ENCODE data around the gene CLIP1. TPM values are rescaled to one million over a fixed set of nuclear protein-coding genes. Genes with fewer than 3 reads are reported as not detected.
"Not testable (repeated sequence)": the region's sequence is repeated elsewhere in the genome, so short reads cannot be mapped to it uniquely, and the experiment has no call there.

The CLIP1 gene
- total RNA-seq, 4 donors from 2014 or later, result 371 to 626 (median 552) TPM

- in situ Hi-C loops (cut with MboI; ENCODE audit: low sequenced_read_pairs in 4 of 4), result no loop called here
- ATAC-seq (no peak), DNase-seq (no peak)
- Histone ChIP-seq H3K4me3 (no peak overlapping the region), H3K9me3 (no peaks in the 10 kb centered on the region), H3K27me3 (no peaks in the 10 kb centered on the region), H3K4me1 (peaks cover 67 to 86% of the 10 kb centered on the region in 2 donors), H3K27ac (peak overlapping the region; percentile 88 to 99 (median 96)), H3K36me3 (peaks cover 0 to 28% of the 10 kb centered on the region in 2 donors)
- intact Hi-C loops (cut with DNase I; ENCODE audit: low total_unique reads), result no loop called here
- no peak for TF ChIP-seq POLR2A (IDR thresholded peaks at IDR 0.05)
- TF ChIP-seq, protein P1, sequence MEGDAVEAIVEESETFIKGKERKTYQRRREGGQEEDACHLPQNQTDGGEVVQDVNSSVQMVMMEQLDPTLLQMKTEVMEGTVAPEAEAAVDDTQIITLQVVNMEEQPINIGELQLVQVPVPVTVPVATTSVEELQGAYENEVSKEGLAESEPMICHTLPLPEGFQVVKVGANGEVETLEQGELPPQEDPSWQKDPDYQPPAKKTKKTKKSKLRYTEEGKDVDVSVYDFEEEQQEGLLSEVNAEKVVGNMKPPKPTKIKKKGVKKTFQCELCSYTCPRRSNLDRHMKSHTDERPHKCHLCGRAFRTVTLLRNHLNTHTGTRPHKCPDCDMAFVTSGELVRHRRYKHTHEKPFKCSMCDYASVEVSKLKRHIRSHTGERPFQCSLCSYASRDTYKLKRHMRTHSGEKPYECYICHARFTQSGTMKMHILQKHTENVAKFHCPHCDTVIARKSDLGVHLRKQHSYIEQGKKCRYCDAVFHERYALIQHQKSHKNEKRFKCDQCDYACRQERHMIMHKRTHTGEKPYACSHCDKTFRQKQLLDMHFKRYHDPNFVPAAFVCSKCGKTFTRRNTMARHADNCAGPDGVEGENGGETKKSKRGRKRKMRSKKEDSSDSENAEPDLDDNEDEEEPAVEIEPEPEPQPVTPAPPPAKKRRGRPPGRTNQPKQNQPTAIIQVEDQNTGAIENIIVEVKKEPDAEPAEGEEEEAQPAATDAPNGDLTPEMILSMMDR (IDR thresholded peaks at IDR 0.05 in 4 of 5, conservative IDR thresholded peaks at IDR 0.05 in 1 of 5), result no peak
Measured at GRCh38 chr12:122371475-122372045, 50.9 kb downstream of the CLIP1 start.

GRCh38 chr12:122368361-122369073 is 54.0 kb downstream of the CLIP1 start:
- ATAC-seq, result peak; percentile 7 to 12

DNA sequence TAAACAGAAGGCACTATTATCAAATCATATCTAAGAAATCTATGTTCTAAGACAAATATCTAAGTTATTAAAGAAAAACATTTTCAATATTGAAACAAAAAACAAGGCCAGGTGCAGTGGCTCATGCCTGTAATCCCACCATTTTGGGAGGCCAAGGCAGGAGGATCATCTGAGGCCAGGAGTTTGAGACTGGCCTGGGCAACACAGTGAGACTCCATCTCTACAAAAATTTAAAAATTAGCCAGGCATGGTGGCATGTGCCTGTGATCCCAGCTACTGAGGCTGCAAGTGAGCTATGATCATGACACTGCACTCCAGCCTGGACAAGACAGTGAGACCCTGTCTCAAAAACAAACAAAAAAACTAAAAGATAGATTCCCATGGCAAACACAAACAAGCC is 54.8 kb downstream of the CLIP1 start:
- in situ Hi-C loops (cut with MboI; ENCODE audit: low sequenced_read_pairs in 4 of 4), result loop anchor here in 1 of 4 donors (10.0 kb wide), 1 partner anchor 47 kb away; no protein-coding TSS in a partner anchor
- ATAC-seq, H3K4me3 ChIP-seq, DNase-seq, H3K27me3 ChIP-seq, H3K9me3 ChIP-seq: not testable (repeated sequence)
- intact Hi-C loops (cut with DNase I; ENCODE audit: low total_unique reads), result loop anchor here (2.0 kb wide), 1 partner anchor 33 kb away; no protein-coding TSS in a partner anchor
- Histone ChIP-seq H3K4me1 (peaks cover 79 to 94% of the 10 kb centered on the region in 2 donors), H3K27ac (peak overlapping the region; percentile 88 to 99 (median 96)), H3K36me3 (peaks cover 0 to 21% of the 10 kb centered on the region in 2 donors)

More at GRCh38 chr12:122368361-122369073, 54.0 kb downstream of the CLIP1 start:
- H3K27ac ChIP-seq, result peak overlapping the region; percentile 88 to 99 (median 96)
- intact Hi-C loops (cut with DNase I; ENCODE audit: low total_unique reads), result no loop called here
- peaks cover 0 to 18% of the 10 kb centered on the region in 2 donors for H3K36me3 ChIP-seq
- no peaks in the 10 kb centered on the region for H3K9me3 ChIP-seq
- no peaks in the 10 kb centered on the region for H3K27me3 ChIP-seq
- H3K4me1 ChIP-seq, result peaks cover 74 to 91% of the 10 kb centered on the region in 2 donors
- H3K4me3 ChIP-seq, result peak overlapping the region in 2 of 4 donors; percentile 11
- in situ Hi-C loops (cut with MboI; ENCODE audit: low sequenced_read_pairs in 4 of 4), result loop anchor here in 1 of 4 donors (10.0 kb wide), 1 partner anchor 46 kb away; no protein-coding TSS in a partner anchor
- TF ChIP-seq, protein P1 (IDR thresholded peaks at IDR 0.05 in 4 of 5, conservative IDR thresholded peaks at IDR 0.05 in 1 of 5), result no peak
- peak; percentile 12 to 15 for TF ChIP-seq POLR2A (IDR thresholded peaks at IDR 0.05)
- peak in 1 of 2 donors; percentile 28 for DNase-seq

- H3K27me3 ChIP-seq, result no peaks in the 10 kb centered on the region
- H3K9me3 ChIP-seq, result no peaks in the 10 kb centered on the region
- in situ Hi-C loops (cut with MboI; ENCODE audit: low sequenced_read_pairs in 4 of 4) (loop anchor here in 1 of 4 donors (10.0 kb wide), 1 partner anchor 48 kb away; no protein-coding TSS in a partner anchor), intact Hi-C loops (cut with DNase I; ENCODE audit: low total_unique reads) (loop anchor here (2.0 kb wide), 1 partner anchor 34 kb away; no protein-coding TSS in a partner anchor)
- TF ChIP-seq POLR2A (IDR thresholded peaks at IDR 0.05), result peak in 1 of 2 donors; percentile 42
- TF ChIP-seq, protein P1 (IDR thresholded peaks at IDR 0.05 in 4 of 5, conservative IDR thresholded peaks at IDR 0.05 in 1 of 5), result no peak
- H3K36me3 ChIP-seq, result peaks cover 0 to 16% of the 10 kb centered on the region in 2 donors
- peak overlapping the region; percentile 88 to 99 (median 96) for H3K27ac ChIP-seq
- peaks cover 79 to 90% of the 10 kb centered on the region in 2 donors for H3K4me1 ChIP-seq
- ATAC-seq (peak; percentile 83 to 94), DNase-seq (peak; percentile 79 to 85)
- H3K4me3 ChIP-seq, result no peak overlapping the region
Measured at GRCh38 chr12:122366685-122367475, 55.6 kb downstream of the CLIP1 start.

DNA sequence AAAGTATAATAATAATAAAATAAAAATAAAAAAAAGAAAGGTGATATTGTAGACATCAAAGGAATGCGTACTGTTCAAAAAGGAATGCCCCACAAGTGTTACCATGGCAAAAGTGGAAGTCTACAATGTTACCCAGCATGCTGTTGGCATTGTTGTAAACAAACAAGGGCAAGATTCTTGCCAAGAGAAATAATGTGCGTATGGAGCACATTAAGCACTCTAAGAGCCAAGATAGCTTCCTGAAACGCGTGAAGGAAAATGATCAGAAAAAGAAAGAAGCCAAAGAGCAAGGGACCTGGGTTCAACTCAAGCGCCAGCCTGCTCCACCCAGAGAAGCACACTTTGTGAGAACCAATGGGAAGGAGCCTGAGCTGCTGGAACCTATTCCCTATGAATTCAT is 57.2 kb downstream of the CLIP1 start:
- H3K27me3 ChIP-seq; ATAC-seq; intact Hi-C loops (cut with DNase I; ENCODE audit: low total_unique reads); H3K9me3 ChIP-seq; DNase-seq; H3K4me3 ChIP-seq: not testable (repeated sequence)
- Histone ChIP-seq H3K4me1 (peaks cover 67 to 73% of the 10 kb centered on the region in 2 donors), H3K27ac (peak overlapping the region; percentile 88 to 99 (median 96)), H3K36me3 (peaks cover 0 to 25% of the 10 kb centered on the region in 2 donors)
- in situ Hi-C loops (cut with MboI; ENCODE audit: low sequenced_read_pairs in 4 of 4), result loop anchor here in 1 of 4 donors (10.0 kb wide), 1 partner anchor 50 kb away; no protein-coding TSS in a partner anchor

All from gastrocnemius medialis (tissue), 4 donors.